HK-2 (cell line): ENCODE data around the gene TYW1.
A peak's percentile ranks its signal among the peaks of the same experiment; 100 is the strongest.
"Not testable (repeated sequence)": the region's sequence is repeated elsewhere in the genome, so short reads cannot be mapped to it uniquely, and the experiment has no call there.

Experiments
- DNase-seq: peaks from one replicate; pipeline ENCODE4 v3.0.0-alpha.2; 2018; ENCODE audit not compliant: unreplicated experiment

TYW1 gene

GRCh38 chr7:67191002-67191720 lies 194.5 kb downstream of the TYW1 start:
- DNase-seq: not testable (repeated sequence)

- not testable (repeated sequence) for DNase-seq
Observed at GRCh38 chr7:67192123-67192702, 195.6 kb downstream of the TYW1 start.

- not testable (repeated sequence) for DNase-seq
Observed at GRCh38 chr7:67192889-67193613, 196.4 kb downstream of the TYW1 start.

GRCh38 chr7:67196176-67196575 lies 199.5 kb downstream of the TYW1 start:
- not testable (repeated sequence) for DNase-seq

- not testable (repeated sequence) for DNase-seq
Observed at GRCh38 chr7:67198865-67199526, 202.4 kb downstream of the TYW1 start.

- not testable (repeated sequence) for DNase-seq
Observed at GRCh38 chr7:67205772-67206171, 209.1 kb downstream of the TYW1 start.

- DNase-seq: no peak
Observed at GRCh38 chr7:67206452-67206851, 209.8 kb downstream of the TYW1 start.

GRCh38 chr7:67208656-67209055 lies 212.0 kb downstream of the TYW1 start:
- DNase-seq: not testable (repeated sequence)

- DNase-seq: no peak
Observed at GRCh38 chr7:67209256-67209655, 212.6 kb downstream of the TYW1 start.

- no peak for DNase-seq
Observed at GRCh38 chr7:67210567-67210966, 213.9 kb downstream of the TYW1 start.

GRCh38 chr7:67211650-67212330 lies 215.2 kb downstream of the TYW1 start:
- DNase-seq: not testable (repeated sequence)

- not testable (repeated sequence) for DNase-seq
Observed at GRCh38 chr7:67213038-67213437, 216.4 kb downstream of the TYW1 start.

- peak; percentile 26 for DNase-seq
Observed at GRCh38 chr7:67223551-67223950, 226.9 kb downstream of the TYW1 start.

GRCh38 chr7:67226340-67226907 lies 229.8 kb downstream of the TYW1 start:
- DNase-seq: peak; percentile 65

- not testable (repeated sequence) for DNase-seq
Observed at GRCh38 chr7:67226967-67227366, 230.3 kb downstream of the TYW1 start.

- DNase-seq: not testable (repeated sequence)
Observed at GRCh38 chr7:67229018-67229417, 232.4 kb downstream of the TYW1 start.

GRCh38 chr7:67230029-67230428 lies 233.4 kb downstream of the TYW1 start:
- DNase-seq: not testable (repeated sequence)

- DNase-seq: not testable (repeated sequence)
Observed at GRCh38 chr7:67233506-67233905, 236.9 kb downstream of the TYW1 start.

GRCh38 chr7:67236216-67236615 lies 239.6 kb downstream of the TYW1 start:
- not testable (repeated sequence) for DNase-seq

- not testable (repeated sequence) for DNase-seq
Observed at GRCh38 chr7:67242871-67243270, 246.2 kb downstream of the TYW1 start.

GRCh38 chr7:67248364-67248763 lies 251.7 kb downstream of the TYW1 start:
- not testable (repeated sequence) for DNase-seq
